ENCODE data around the gene DBNL. TPM values are rescaled to one million over a fixed set of nuclear protein-coding genes. Genes with fewer than 3 reads are reported as not detected.
A peak's percentile ranks its signal among the peaks of the same experiment; 100 is the strongest.

The DBNL gene
- total and polyA plus RNA-seq, 5 experiments from 2014 or later, result 180 to 222 (median 192) TPM

DNA sequence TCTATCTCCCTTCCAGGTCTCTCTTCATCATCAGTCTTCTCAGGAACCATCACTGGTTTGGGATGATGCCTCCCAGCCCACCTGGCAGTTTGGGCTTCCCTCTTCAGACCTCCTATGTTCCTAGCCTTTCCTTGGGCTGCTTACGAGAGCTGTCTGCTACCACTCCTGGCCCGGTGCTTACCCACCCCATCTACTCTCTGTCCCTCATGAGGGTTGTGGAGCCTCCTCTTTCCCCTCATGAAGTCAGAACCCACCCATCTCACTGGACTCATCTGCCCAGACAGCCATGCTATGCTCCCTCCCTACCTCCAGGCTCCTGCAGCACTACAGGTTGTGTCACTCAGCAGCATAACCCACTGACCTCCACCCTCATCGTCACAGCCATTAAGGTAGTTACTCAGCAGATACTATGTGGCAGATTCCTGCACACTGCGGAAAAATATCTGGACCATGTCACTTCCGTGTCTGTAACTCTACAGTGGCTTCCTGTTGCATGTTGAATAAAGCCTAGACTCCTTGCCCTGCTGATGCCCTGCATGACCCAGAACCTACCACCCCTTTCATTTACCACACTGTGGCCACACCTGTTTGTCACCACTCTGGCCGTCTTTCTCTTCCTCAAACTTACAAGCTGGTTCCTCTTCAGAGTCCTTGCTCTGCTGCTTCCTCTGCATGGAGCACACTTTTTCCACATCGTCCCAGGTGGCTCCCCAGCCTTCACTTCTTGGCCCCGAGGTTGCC lies 2.0 kb downstream of the DBNL start:
- DNase-seq (peak in 2 of 10 donors; percentile 20 to 39), ATAC-seq (peak; percentile 7 to 28)
- POLR2A ChIA-PET, result interaction anchor here (1.0 to 14.0 kb wide), 7 partner anchors 9 to 154 kb away, joined by 4 to 192 read pairs (median 5); partner anchors contain the start of gene PGAM2
- Mint-ChIP-seq H3K27me3 (no peaks in the 10 kb centered on the region), H3K4me3 (peak overlapping the region; percentile 82 to 96 (median 90)), H3K27ac (peak overlapping the region; percentile 91 to 98 (median 95)), H3K36me3 (peaks cover 0 to 35% (median 1%) of the 10 kb centered on the region in 3 donors), H3K9me3 (no peaks in the 10 kb centered on the region), H3K4me1 (peaks cover 40 to 84% (median 67%) of the 10 kb centered on the region in 4 donors)

DNA sequence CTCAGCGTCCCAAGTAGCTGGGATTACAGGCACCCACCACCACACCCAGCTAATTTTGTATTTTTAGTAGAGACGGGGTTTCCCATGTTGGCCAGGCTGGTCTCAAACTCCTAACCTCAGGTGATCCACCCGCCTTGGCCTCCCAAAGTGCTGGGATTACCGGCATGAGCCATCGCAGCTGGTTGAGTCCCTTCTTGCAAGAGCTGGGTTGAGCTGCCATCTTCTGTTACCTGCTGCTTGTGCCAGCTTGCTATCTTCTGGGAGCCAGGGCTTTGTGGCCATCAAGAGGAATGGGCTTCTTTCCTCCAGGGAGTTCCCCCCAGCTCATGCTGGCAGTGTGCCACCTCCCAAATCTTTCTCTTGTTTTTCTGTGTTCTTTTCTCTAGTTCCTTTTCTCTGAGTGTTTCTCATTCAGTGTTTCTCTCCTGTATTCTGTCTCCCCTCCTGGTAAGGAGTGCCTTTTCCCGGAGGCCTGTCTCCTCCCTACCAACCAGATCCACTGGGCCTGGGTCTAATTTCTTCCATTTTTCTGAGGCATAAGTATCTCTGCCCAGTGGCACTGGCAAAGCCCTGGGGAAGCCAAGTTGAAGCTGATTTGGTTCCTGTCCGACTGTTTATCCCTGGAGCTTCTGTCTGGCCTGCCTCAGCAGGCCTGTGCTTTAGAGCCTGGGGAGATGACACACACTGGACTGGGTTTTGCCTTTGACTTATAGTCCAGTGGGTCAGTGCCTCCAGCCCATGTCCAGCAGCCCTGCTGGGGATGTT lies 3.7 kb downstream of the DBNL start:
- peak overlapping the region in 9 of 10 donors; percentile 26 to 95 (median 59) for H3K4me3 Mint-ChIP-seq
- H3K36me3 Mint-ChIP-seq, result peaks cover 0 to 52% (median 5%) of the 10 kb centered on the region in 3 donors
- POLR2A ChIA-PET, result interaction anchor here (0.7 to 14.0 kb wide), 4 partner anchors 15 to 1160 kb away, joined by 4 to 192 read pairs (median 6); partner anchors contain the start of gene PGAM2

DNA sequence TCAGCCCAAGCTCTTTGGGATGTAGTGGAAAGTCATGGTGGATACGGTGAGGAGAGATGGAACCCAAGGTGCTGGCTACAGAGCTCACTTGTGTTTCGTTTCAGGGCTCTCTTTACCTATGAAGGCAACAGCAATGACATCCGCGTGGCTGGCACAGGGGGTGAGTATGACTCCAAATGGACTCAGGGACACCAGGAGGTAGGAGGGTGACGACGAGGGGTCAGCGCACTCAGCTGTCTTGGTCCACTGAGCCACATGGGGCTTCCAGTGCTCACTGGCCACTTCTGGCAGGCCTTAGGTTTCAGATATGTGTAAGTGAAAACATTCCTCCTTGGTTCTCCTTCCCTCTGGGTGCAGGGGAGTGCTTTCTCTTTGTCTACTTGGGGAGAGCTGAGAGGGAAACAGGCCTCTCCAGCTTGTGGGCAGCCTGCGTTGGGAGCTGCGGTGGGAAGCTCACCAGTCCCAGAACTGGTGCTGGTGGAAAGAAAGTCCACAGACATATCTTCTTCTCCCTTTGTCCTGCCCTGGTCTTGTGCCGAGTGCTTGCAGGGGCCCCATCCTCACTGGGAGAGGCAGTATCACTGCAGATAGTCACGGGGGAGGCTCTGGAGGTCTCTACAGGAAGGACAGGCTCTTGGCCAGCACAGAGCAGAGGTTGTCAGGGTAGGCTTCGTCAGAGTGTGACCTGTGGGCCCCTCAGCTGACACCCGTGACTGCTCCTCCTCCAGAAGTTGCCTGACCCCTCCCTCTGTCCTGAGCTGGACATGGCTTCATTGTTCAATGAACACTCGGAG lies 5.8 kb downstream of the DBNL start:
- Mint-ChIP-seq H3K4me1 (peaks cover 47 to 84% (median 81%) of the 10 kb centered on the region in 4 donors), H3K36me3 (peaks cover 0 to 71% (median 10%) of the 10 kb centered on the region in 3 donors), H3K4me3 (peak overlapping the region in 8 of 10 donors; percentile 4 to 82 (median 68)), H3K27ac (peak overlapping the region; percentile 86 to 94 (median 88)), H3K9me3 (no peaks in the 10 kb centered on the region), H3K27me3 (no peaks in the 10 kb centered on the region)
- no peak for DNase-seq
- ATAC-seq, result no peak
- POLR2A ChIA-PET, result interaction anchor here (0.7 to 14.0 kb wide), 4 partner anchors 10 to 31 kb away, joined by 3 to 192 read pairs (median 11); partner anchors contain the start of genes PGAM2 and POLM

More for the DNA sequence above, 3.7 kb downstream of the DBNL start:
- no peaks in the 10 kb centered on the region for H3K9me3 Mint-ChIP-seq
- H3K27ac Mint-ChIP-seq, result peak overlapping the region; percentile 24 to 98 (median 90)
- H3K4me1 Mint-ChIP-seq, result peaks cover 48 to 90% (median 82%) of the 10 kb centered on the region in 4 donors
- H3K27me3 Mint-ChIP-seq, result no peaks in the 10 kb centered on the region
- ATAC-seq (no peak), DNase-seq (no peak)

DNA sequence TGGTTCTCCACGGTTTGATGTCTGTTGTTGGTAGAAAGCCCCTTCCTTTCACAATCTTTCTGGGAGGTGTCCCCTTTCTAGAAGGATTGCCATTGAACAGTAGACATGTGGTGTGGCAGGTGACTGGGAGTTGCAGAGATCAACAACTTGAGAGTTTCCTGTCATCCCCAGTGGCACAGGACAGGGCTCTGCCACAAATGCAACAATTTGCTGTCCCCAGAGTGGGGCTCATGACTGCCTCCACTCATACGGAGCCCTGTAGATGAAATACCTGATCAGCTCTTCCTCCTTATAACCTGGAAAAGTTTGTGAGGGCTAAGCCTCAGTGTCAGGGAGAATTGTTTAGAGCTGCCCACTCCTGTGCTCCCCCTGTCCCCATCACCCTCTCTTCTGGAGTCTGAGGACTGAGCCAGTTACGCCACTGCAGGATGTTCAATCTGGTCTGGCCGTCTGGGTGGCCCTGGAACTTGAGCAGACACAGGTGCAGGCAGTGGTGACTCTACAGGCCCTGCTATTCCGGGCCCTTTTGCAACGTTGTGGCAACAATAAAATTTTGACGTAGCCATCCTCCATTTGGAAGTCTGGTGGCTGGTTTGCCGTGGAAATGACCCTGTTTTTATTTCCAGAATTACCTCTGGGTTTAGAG lies 6.5 kb downstream of the DBNL start:
- Mint-ChIP-seq H3K9me3 (no peaks in the 10 kb centered on the region), H3K27ac (peak overlapping the region; percentile 86 to 94 (median 88)), H3K4me1 (peaks cover 41 to 82% (median 79%) of the 10 kb centered on the region in 4 donors), H3K27me3 (no peaks in the 10 kb centered on the region), H3K4me3 (peak overlapping the region in 9 of 10 donors; percentile 16 to 82 (median 69)), H3K36me3 (peaks cover 0 to 78% (median 11%) of the 10 kb centered on the region in 3 donors)
- ATAC-seq, result peak; percentile 35 to 67
- POLR2A ChIA-PET, result interaction anchor here (1.2 to 14.0 kb wide), 4 partner anchors 7 to 30 kb away, joined by 4 to 192 read pairs (median 11); partner anchors contain the start of genes PGAM2 and POLM
- no peak for DNase-seq

DNA sequence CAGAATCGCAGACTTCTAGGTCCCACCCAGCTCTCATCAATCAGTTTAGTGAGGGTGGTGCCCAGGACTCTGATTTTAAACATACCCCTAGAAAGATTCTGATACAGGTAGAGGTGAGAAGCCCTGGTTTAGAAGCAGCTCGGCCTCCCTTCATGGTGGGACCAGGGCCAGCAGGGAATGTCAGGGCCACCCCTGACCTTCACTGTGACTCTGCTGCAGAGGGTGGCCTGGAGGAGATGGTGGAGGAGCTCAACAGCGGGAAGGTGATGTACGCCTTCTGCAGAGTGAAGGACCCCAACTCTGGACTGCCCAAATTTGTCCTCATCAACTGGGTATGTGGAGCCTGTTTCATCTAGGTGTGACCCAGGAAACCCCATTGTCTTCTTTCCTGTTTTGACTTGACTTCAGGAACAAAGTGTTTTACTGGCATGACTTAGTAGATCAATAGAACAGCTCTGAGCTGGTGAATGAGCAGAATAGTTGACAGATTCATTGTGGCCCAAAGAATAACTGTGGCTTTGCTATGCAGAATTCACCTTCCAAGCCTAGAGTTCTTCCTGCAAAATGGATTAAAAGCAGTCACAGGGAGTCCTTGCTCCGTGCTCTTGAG lies 7.2 kb downstream of the DBNL start:
- peaks cover 37 to 81% (median 77%) of the 10 kb centered on the region in 4 donors for H3K4me1 Mint-ChIP-seq
- H3K27me3 Mint-ChIP-seq, result no peaks in the 10 kb centered on the region
- H3K4me3 Mint-ChIP-seq, result peak overlapping the region; percentile 21 to 82 (median 70)
- DNase-seq (no peak), ATAC-seq (peak; percentile 50 to 59)
- no peaks in the 10 kb centered on the region for H3K9me3 Mint-ChIP-seq
- POLR2A ChIA-PET, result interaction anchor here (0.6 to 14.0 kb wide), 6 partner anchors 8 to 794 kb away, joined by 3 to 192 read pairs (median 4); partner anchors contain the start of genes PGAM2 and POLM
- H3K36me3 Mint-ChIP-seq, result peaks cover 0 to 79% (median 13%) of the 10 kb centered on the region in 3 donors
- H3K27ac Mint-ChIP-seq, result peak overlapping the region; percentile 86 to 94 (median 88)

DNA sequence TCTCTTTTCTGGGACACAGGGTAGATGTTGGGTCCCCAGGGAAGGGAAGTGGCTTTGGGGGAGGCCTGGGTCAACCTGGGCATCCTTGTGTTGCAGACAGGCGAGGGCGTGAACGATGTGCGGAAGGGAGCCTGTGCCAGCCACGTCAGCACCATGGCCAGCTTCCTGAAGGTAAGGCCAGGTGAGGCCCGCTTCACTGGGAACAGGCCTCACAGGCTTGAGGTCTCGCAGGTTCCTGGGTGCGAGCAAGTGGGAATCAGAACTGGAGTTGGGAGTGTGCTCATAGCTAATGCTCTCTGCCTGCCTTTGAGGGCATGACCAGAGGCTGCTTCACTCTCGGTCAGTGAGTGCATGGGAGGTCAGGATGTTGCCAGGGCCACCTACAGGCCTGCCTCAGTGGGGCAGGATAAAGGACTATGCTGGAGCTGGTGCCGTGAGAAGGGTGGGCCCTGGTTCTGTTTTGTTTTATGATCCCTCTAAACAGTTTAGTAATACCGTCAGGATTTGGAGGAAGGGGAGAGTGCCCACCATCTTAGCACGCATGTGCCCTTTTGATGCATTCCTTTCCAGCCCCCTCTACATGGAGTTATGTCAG lies 8.4 kb downstream of the DBNL start:
- no peak for ATAC-seq
- Mint-ChIP-seq H3K27ac (peak overlapping the region in 8 of 10 donors; percentile 48 to 88 (median 80)), H3K36me3 (peaks cover 0 to 84% (median 18%) of the 10 kb centered on the region in 3 donors), H3K27me3 (no peaks in the 10 kb centered on the region), H3K4me3 (peak overlapping the region in 4 of 10 donors; percentile 10 to 38 (median 26)), H3K4me1 (peaks cover 30 to 77% (median 71%) of the 10 kb centered on the region in 4 donors), H3K9me3 (no peaks in the 10 kb centered on the region)
- POLR2A ChIA-PET, result interaction anchor here (0.7 to 14.0 kb wide), 4 partner anchors 11 to 218 kb away, joined by 3 to 192 read pairs (median 10); partner anchors contain the start of genes PGAM2 and POLM
- DNase-seq, result no peak

DNA sequence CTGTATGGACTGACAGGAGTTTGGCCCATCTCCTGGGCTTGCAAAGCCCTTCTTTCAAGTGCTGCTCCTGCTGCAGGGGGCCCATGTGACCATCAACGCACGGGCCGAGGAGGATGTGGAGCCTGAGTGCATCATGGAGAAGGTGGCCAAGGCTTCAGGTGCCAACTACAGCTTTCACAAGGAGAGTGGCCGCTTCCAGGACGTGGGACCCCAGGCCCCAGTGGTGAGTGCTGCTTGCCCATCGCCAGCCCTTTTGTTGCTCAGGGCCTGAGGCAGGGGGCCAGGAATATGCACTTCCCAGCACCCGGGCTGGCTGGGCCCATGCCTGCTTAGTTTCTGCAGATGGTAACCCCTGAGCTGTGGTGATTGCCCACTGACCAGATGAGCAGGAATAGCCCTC lies 12.2 kb downstream of the DBNL start:
- Mint-ChIP-seq H3K4me1 (peaks cover 20 to 73% (median 61%) of the 10 kb centered on the region in 4 donors), H3K4me3 (no peak overlapping the region), H3K27ac (peak overlapping the region in 2 of 10 donors; percentile 26 to 33), H3K36me3 (peaks cover 0 to 93% (median 33%) of the 10 kb centered on the region in 3 donors), H3K27me3 (no peaks in the 10 kb centered on the region), H3K9me3 (no peaks in the 10 kb centered on the region)
- DNase-seq (no peak), ATAC-seq (no peak)
- POLR2A ChIA-PET, result interaction anchor here (2.0 to 14.0 kb wide), 2 partner anchors 7 to 10 kb away, joined by 4 to 192 read pairs; partner anchors contain the start of gene PGAM2

DNA sequence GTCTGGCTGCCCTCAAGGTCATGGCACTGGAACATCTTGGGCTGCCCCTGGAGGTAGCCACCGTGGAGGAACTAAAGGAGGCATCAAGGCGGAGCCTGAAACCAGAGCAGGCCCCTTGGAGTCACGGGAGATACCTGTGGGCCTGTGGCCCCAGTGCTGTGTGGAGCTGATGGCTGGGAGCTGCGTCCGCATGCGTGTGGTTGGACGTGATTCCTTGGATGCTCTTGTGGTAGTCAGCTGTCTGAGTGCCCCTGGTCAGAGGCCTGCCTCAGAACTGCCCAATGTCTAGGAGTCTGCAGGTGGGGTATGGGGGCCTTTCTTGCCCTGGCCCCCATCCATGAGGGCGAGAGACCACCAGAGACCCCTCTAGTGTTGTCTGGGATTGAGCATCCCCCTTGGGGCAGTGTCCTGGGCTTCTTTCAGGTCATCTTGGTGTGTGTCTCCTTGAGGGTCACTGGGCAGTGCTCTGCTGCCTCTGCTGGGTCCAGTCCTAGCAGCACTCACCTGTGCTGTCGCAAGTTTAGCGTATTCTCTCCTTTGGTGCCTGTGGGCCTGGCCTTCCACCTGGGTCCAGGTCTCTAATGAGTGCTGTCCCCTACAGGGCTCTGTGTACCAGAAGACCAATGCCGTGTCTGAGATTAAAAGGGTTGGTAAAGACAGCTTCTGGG lies 12.8 kb downstream of the DBNL start:
- peak overlapping the region in 9 of 10 donors; percentile 49 to 89 (median 80) for H3K27ac Mint-ChIP-seq
- H3K4me1 Mint-ChIP-seq, result peaks cover 16 to 68% (median 54%) of the 10 kb centered on the region in 4 donors
- no peak for ATAC-seq
- no peaks in the 10 kb centered on the region for H3K9me3 Mint-ChIP-seq
- H3K36me3 Mint-ChIP-seq, result peaks cover 0 to 86% (median 33%) of the 10 kb centered on the region in 3 donors
- H3K27me3 Mint-ChIP-seq, result no peaks in the 10 kb centered on the region
- DNase-seq, result peak in 1 of 10 donors; percentile 40
- peak overlapping the region in 2 of 10 donors; percentile 54 to 57 for H3K4me3 Mint-ChIP-seq
- POLR2A ChIA-PET, result interaction anchor here (1.3 to 14.0 kb wide), 3 partner anchors 6 to 24 kb away, joined by 9 to 192 read pairs (median 192); partner anchors contain the start of genes DBNL and PGAM2

DNA sequence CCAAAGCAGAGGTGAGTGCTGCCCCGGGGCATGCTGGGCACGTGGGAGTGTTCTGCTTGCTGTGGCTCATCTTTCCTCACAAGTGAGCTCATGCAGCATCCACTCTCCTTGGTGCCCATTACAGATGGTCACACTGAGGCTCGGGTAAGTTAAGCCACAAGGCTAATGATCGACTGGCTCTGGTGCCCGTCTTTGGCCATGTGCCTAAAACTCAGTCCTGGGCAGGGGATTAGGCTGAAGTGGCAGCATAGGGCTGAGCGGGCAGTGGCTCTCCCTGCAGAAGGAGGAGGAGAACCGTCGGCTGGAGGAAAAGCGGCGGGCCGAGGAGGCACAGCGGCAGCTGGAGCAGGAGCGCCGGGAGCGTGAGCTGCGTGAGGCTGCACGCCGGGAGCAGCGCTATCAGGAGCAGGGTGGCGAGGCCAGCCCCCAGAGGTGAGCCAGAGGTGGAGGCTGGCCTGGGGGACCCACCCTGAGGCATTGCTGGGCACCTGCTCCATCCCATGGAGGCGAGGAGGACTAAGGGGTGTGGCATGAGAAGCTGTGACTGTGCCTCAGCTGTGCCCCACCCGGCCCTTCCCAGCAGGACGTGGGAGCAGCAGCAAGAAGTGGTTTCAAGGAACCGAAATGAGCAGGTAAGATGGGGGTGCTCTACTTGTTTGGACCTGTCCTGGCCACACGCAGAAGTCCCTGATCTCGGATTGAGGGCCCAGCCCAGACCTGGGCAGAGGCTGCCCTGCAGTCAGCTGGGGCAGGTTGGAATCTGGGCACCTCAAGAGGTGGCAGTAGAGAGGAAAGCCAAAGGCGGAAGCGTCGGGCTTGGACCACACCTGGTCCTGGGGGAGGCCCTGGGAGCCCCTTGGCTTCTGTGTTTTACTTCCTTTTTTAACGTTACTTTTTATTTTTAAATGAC lies 13.6 kb downstream of the DBNL start:
- H3K27ac Mint-ChIP-seq, result peak overlapping the region; percentile 79 to 95 (median 90)
- ATAC-seq (no peak), DNase-seq (peak in 1 of 10 donors; percentile 50)
- peaks cover 14 to 63% (median 47%) of the 10 kb centered on the region in 4 donors for H3K4me1 Mint-ChIP-seq
- H3K4me3 Mint-ChIP-seq, result peak overlapping the region in 9 of 10 donors; percentile 14 to 76 (median 54)
- H3K36me3 Mint-ChIP-seq, result peaks cover 0 to 78% (median 29%) of the 10 kb centered on the region in 3 donors
- POLR2A ChIA-PET, result interaction anchor here (1.0 to 12.0 kb wide), 6 partner anchors 8 to 23 kb away, joined by 3 to 192 read pairs (median 6); partner anchors contain the start of gene DBNL
- no peaks in the 10 kb centered on the region for H3K9me3 Mint-ChIP-seq
- H3K27me3 Mint-ChIP-seq, result no peaks in the 10 kb centered on the region

All from naive thymus-derived CD8-positive, alpha-beta T cell (primary cell).